Vagina (tissue), 2 donors: ENCODE results near the gene BCKDK.
"Not testable (repeated sequence)": the region's sequence is repeated elsewhere in the genome, so short reads cannot be mapped to it uniquely, and the experiment has no call there.

ENCODE experiments used
- CTCF ChIP-seq, 3 experiments: fragments of 450-650 bp in 2 of 3; fragments of 200-600 bp in 1 of 3; sonication (generic) in 1 of 3; IDR thresholded peaks; one replicate each; pipeline ENCODE4 v1.5.1; 2017 to 2019; ENCODE audit warnings: antibody characterized with exemption in 3 of 3, mild to moderate bottlenecking in 2 of 3, moderate library complexity in 2 of 3
- POLR2AphosphoS5 ChIP-seq, 2 donors: sonication (generic); formaldehyde crosslinking; IDR thresholded peaks; one replicate each; pipeline ENCODE4 v1.9.0; 2017; ENCODE audit warnings: antibody characterized with exemption in 2 of 2, mild to moderate bottlenecking in 2 of 2, low read depth in 1 of 2; ENCODE audit not compliant: insufficient read depth in 1 of 2

DNA sequence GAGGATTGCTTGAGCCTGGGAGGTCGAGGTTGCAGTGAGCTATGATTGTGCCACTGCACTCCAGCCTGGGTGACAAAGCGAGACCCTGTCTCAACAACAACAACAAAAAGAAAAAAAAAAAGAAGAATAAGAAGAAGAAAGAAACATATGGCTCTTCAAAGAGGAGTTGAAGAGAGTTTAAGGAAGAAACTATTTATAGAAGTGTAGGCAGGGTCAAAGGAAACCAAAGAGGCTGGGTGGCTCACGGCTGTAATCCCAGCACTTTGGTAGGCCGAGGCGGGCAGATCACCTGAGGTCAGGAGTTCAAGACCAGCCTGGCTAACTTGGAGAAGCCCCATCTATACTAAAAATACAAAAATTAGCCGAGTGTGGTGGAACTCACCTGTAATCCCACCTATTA, 42.8 kb downstream of the BCKDK start:
- not testable (repeated sequence) for TF ChIP-seq CTCF (IDR thresholded peaks at IDR 0.05); POLR2AphosphoS5 (IDR thresholded peaks at IDR 0.05; ENCODE audit: insufficient read depth in 1 of 2, low read depth in 1 of 2)
